Natural killer cell (primary cell): ENCODE results near the gene ZNF507. TPM values are rescaled to one million over a fixed set of nuclear protein-coding genes. Genes with fewer than 3 reads are reported as not detected.

Source experiments
- ATAC-seq, 3 donors: fragments of 150-1000 bp in 2 of 3; fragments of 200-7000 bp in 1 of 3; cut with Tn5 transposase; 1 replicate in 1 of 3; 2 replicates in 2 of 3; pipeline ENCODE4 v1.10.0; 2021; ENCODE audit warnings: mild to moderate bottlenecking in 2 of 3, moderate library complexity in 2 of 3
- DNase-seq, 2 donors: peaks; one replicate each; pipeline versions ENCODE4 v3.0.0 to v3.0.0-alpha.2; 2013 to 2021; ENCODE audit warnings: mixed read lengths in 1 of 2
- H3K27ac ChIP-seq: one replicate; pipeline ENCODE4 v1.5.1; 2013; ENCODE audit warnings: mild to moderate bottlenecking, low read length
- H3K27me3 ChIP-seq: one replicate; pipeline ENCODE4 v1.6.1; 2013; ENCODE audit warnings: low read length; ENCODE audit not compliant: control insufficient read depth, insufficient read depth
- H3K36me3 ChIP-seq: one replicate; pipeline ENCODE4 v1.6.1; 2013; ENCODE audit warnings: low read length; ENCODE audit not compliant: control insufficient read depth, insufficient read depth
- H3K4me1 ChIP-seq: one replicate; pipeline ENCODE4 v1.6.1; 2013; ENCODE audit warnings: low read length; ENCODE audit not compliant: control insufficient read depth, insufficient read depth
- H3K4me3 ChIP-seq: one replicate; pipeline ENCODE4 v1.5.1; 2013; ENCODE audit warnings: low read length
- H3K9me3 ChIP-seq: one replicate; pipeline ENCODE4 v1.6.1; 2013; ENCODE audit warnings: low read length; ENCODE audit not compliant: control insufficient read depth, insufficient read depth
- H3K27ac Mint-ChIP-seq, 2 donors: one replicate each; pipeline ENCODE4 v1.8.0; 2022; ENCODE audit warnings: mild to moderate bottlenecking in 2 of 2, mixed read lengths in 2 of 2, moderate library complexity in 1 of 2
- H3K27me3 Mint-ChIP-seq, 2 donors: one replicate each; pipeline ENCODE4 v1.8.0; 2022; ENCODE audit warnings: low read depth in 2 of 2, mixed read lengths in 2 of 2
- H3K36me3 Mint-ChIP-seq: one replicate; pipeline ENCODE4 v1.8.0; 2022; ENCODE audit warnings: mixed read lengths
- H3K4me1 Mint-ChIP-seq, 2 donors: one replicate each; pipeline ENCODE4 v1.8.0; 2022; ENCODE audit warnings: mixed read lengths in 2 of 2
- H3K4me3 Mint-ChIP-seq: one replicate; pipeline ENCODE4 v1.8.0; 2022; ENCODE audit warnings: mild to moderate bottlenecking, moderate library complexity, mixed read lengths
- H3K9me3 Mint-ChIP-seq, 2 donors: one replicate each; pipeline ENCODE4 v1.8.0; 2022; ENCODE audit warnings: mixed read lengths in 2 of 2
- WGBS: methylation state at CpG from one replicate; pipeline ENCODE4 v1.1.7; 2013; ENCODE audit warnings: missing lambda C conversion rate; ENCODE audit not compliant: insufficient coverage; 5-methylcytosine and 5-hydroxymethylcytosine counted together
- intact Hi-C: fragments of 100-400 bp; cut with micrococcal nuclease; formaldehyde crosslinking; loops from one replicate; pipeline ENCODE4 v1.14.2; 2022
- total RNA-seq, 4 donors: library from RNA; stranded (reverse); fragments of 120-200 nt in 1 of 4; gene quantifications; one replicate each; pipeline versions ENCODE4 v1.2.3 to v1.2.4, GENCODE V29; 2013 to 2022
- TF ChIP-seq, protein P1 (sequence below): fragments of 200-600 bp; IDR thresholded peaks from one replicate; pipeline ENCODE4 v1.8.0; 2022; ENCODE audit warnings: antibody characterized with exemption

Gene ZNF507
- total RNA-seq, 3 donors from 2014 or later (not counting 1 experiment from before 2014, with no cell fraction given) = 27.9 to 34.6 (median 29.1) TPM

DNA sequence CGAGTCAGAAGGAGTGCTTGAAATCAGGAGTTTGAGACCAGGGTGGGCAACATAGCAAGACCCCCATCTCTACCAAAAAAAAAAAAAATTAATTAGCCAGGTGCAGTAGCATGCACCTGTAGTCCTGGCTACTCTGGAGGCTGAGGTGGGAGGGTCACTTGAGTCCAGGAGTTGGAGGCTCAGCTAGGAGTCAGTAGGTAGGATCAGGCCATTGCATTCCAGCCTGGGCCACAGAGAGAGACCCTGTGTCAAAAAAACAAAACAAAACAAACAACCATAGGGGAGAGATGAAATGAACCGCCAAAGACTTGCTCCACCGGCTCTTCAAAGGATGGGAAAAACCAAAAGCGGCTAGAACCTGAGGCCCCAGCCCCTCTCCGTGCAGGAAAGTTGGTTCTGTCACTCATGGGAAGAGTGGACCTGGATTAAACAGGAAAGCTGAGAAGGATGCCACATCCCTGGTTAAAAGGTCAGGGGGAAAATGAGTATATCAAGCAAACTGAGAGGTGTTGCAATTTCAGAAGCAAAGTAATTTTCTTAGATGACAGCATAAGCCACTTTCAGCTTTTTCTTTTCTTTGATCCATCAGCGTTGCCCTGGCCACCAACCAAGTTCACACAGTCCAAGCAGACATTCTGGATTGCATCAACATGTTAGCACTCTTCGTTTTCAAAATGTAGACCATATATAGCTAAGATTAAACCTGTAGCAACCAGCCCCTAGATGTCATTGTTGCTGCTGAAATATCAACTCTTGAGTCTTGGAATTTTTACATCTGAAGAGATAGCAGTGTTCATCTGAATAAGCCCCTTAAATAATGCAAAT lies 8.9 kb upstream of the ZNF507 start:
- no peaks in the 10 kb centered on the region for H3K4me1 ChIP-seq
- H3K36me3 ChIP-seq = no peaks in the 10 kb centered on the region
- no peaks in the 10 kb centered on the region for H3K9me3 ChIP-seq
- ATAC-seq = no peak
- H3K36me3 Mint-ChIP-seq = no peaks in the 10 kb centered on the region
- H3K27ac Mint-ChIP-seq = no peak overlapping the region
- no peaks in the 10 kb centered on the region for H3K9me3 Mint-ChIP-seq
- intact Hi-C loops = no loop called here
- no peak overlapping the region for H3K4me3 Mint-ChIP-seq
- no peak overlapping the region for H3K27ac ChIP-seq
- no peak overlapping the region for H3K4me3 ChIP-seq
- WGBS = 85% methylated on average over 7 of the region's 7 CpGs
- no peak for DNase-seq
- no peaks in the 10 kb centered on the region for H3K27me3 ChIP-seq
- H3K4me1 Mint-ChIP-seq = no peaks in the 10 kb centered on the region
- H3K27me3 Mint-ChIP-seq = peaks cover 7 to 16% of the 10 kb centered on the region in 2 donors
- TF ChIP-seq, protein P1, sequence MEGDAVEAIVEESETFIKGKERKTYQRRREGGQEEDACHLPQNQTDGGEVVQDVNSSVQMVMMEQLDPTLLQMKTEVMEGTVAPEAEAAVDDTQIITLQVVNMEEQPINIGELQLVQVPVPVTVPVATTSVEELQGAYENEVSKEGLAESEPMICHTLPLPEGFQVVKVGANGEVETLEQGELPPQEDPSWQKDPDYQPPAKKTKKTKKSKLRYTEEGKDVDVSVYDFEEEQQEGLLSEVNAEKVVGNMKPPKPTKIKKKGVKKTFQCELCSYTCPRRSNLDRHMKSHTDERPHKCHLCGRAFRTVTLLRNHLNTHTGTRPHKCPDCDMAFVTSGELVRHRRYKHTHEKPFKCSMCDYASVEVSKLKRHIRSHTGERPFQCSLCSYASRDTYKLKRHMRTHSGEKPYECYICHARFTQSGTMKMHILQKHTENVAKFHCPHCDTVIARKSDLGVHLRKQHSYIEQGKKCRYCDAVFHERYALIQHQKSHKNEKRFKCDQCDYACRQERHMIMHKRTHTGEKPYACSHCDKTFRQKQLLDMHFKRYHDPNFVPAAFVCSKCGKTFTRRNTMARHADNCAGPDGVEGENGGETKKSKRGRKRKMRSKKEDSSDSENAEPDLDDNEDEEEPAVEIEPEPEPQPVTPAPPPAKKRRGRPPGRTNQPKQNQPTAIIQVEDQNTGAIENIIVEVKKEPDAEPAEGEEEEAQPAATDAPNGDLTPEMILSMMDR = no peak

DNA sequence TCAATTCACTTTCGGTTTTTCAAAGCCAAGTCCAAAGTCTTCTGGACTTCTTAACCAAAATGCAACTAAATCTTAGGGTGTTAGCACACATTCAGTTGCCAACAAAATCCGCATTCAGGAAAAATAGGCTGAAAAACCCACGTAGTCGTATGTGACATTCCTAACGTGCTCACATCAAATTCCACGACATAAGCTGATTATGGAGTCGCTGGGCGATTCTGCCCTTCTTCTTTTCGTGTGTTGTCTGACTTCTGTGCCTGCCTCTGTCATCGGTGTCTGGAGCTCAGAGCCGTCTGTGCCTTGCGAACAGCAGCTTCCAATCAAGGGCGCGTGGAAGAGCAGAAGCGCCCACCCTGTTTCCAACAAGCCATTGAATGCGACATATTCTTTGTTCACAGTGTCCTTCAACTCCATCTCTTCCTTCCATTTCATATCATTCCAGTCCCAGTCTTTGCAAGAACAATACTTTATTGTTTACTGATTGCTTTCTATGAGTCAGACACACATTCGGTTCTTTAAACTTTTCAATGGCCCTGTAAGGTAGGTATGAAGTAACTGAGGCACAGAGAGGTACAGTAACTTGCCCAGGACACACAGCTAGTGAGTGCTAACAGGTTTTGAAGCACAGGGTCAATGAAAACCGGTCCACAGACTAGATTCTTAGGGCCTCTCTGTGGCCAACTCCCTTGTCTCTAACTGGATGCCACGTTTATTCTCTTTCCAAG lies 8.2 kb upstream of the ZNF507 start:
- Histone ChIP-seq H3K4me3 (no peak overlapping the region), H3K36me3 (no peaks in the 10 kb centered on the region), H3K27me3 (no peaks in the 10 kb centered on the region), H3K4me1 (no peaks in the 10 kb centered on the region), H3K27ac (no peak overlapping the region), H3K9me3 (no peaks in the 10 kb centered on the region)
- 90% methylated on average over 19 of the region's 19 CpGs for WGBS
- no peak overlapping the region for H3K27ac Mint-ChIP-seq
- H3K4me3 Mint-ChIP-seq = no peak overlapping the region
- TF ChIP-seq, protein P1 = no peak
- intact Hi-C loops = no loop called here
- no peak for DNase-seq
- peaks cover under 1 to 12% of the 10 kb centered on the region in 2 donors for H3K27me3 Mint-ChIP-seq
- H3K36me3 Mint-ChIP-seq = no peaks in the 10 kb centered on the region
- ATAC-seq = no peak
- H3K4me1 Mint-ChIP-seq = no peaks in the 10 kb centered on the region
- H3K9me3 Mint-ChIP-seq = no peaks in the 10 kb centered on the region

DNA sequence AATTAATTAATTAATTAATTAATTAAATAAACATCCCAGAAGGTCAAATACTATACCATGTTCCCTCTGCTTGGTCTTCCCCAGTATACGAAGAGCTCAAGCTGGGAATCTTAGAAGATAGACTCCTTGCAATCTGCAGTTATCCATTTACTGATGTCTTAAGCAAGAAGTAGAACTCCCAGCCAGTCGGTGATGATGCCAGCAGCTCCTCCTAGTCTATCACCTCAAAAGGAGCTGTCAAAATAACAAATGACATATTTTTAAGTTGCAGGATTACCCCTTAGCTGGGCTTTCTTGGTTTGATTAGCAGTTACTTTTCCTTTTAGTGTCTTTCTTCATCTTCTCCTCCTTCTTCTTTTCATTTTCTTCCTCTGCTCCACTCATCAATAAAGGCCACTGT lies 6.0 kb upstream of the ZNF507 start:
- Mint-ChIP-seq H3K36me3 (no peaks in the 10 kb centered on the region), H3K9me3 (no peaks in the 10 kb centered on the region), H3K4me3 (no peak overlapping the region), H3K4me1 (no peaks in the 10 kb centered on the region), H3K27ac (no peak overlapping the region), H3K27me3 (peaks cover 0 to 3% of the 10 kb centered on the region in 2 donors)
- WGBS = 85% methylated on average over 2 of the region's 2 CpGs
- no peak for DNase-seq
- H3K27ac ChIP-seq = no peak overlapping the region
- TF ChIP-seq, protein P1 = no peak
- ATAC-seq = no peak
- no peaks in the 10 kb centered on the region for H3K4me1 ChIP-seq
- no peaks in the 10 kb centered on the region for H3K9me3 ChIP-seq
- intact Hi-C loops = no loop called here
- H3K4me3 ChIP-seq = no peak overlapping the region
- no peaks in the 10 kb centered on the region for H3K27me3 ChIP-seq
- no peaks in the 10 kb centered on the region for H3K36me3 ChIP-seq
